NOMO-1 treated with DMSO at 0.1 percent for 48 hours (cell line): ENCODE results near the gene EML5.

Source experiments
- DNase-seq: peaks from one replicate; lab custom pipeline; 2025; ENCODE audit not compliant: unreplicated experiment; lab: John Stamatoyannopoulos, UW

The EML5 gene

GRCh38 chr14:88727057-88727456 is 65.7 kb downstream of the EML5 start:
- DNase-seq = no peak

DNA sequence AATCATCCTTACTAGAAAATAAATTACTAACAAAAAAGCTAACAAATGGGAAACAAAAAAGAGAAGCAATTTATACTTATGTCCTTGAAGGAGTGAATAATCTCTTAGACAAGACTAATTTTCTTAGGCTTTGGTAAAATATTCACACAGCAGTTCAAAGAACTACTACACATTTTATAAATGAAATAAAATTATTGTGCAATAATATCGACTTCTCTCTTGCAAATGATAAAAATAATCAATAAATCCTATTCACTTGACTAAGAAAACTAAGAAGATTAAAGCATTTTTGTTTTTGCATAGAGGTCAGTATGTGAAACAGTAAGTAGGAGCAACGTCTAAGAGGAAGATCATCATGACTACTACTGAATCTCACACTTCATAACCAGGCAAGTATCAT is 82.0 kb downstream of the EML5 start:
- DNase-seq = no peak

- no peak for DNase-seq
Observed at GRCh38 chr14:88707088-88707487, 85.7 kb downstream of the EML5 start.

DNA sequence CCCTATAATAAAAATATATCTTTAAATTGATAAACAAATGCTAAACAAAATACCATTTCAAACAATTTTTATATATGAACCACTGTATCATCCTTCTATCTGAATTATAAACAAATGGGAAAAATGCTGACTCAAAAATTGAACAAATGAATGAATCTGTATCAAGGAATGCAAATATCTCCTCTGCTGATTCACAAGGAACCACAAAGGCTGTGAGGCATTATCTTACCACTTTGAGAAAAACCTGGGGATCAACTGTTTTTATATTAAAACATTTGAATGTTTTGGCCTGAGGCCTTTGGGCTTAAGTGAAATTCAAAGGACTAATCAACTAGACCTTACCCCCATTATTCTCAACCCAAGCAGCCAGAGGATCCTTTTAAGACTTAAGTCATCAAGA is 86.3 kb downstream of the EML5 start:
- no peak for DNase-seq

- no peak for DNase-seq
Observed at GRCh38 chr14:88698651-88699050, 94.1 kb downstream of the EML5 start.

DNA sequence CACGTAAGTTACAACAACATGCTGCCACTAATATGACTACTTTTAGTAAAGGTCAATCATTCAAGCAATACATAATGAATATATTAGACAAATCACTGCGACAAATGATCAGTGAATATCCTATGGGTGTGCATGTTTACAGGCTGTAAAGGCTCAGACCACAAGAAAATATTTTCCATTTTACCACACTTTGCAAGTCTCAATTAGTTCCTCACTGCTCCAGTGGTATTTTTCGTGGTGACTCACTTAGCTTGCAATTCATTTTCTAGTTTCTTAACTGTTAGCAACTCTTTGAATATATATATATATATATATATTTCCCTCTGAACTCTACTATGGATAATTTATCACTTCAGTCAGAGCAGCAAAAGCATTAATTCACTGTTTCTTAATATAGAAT is 96.9 kb downstream of the EML5 start:
- no peak for DNase-seq

GRCh38 chr14:88688386-88688785 is 104.4 kb downstream of the EML5 start:
- DNase-seq = no peak

DNA sequence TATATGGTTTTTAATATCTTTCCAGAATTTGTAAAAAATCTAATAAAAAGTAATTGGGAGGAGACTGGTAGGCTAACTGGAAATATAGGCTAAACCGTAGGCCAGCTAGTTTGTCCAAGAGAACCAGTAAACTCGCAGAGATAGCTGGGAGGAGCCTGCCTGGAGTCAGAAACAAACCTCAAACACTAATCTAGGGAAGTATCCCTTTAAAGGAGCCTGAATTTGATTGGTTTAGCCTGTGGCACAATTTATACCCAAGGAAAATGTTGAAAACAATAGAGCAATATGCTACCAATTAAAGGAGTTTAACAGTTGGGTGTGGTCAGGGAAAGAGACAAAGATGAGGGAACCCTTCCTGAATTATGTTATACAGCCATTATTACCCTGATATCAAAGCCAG is 109.6 kb downstream of the EML5 start:
- no peak for DNase-seq

GRCh38 chr14:88682495-88683114 is 110.1 kb downstream of the EML5 start:
- no peak for DNase-seq

DNA sequence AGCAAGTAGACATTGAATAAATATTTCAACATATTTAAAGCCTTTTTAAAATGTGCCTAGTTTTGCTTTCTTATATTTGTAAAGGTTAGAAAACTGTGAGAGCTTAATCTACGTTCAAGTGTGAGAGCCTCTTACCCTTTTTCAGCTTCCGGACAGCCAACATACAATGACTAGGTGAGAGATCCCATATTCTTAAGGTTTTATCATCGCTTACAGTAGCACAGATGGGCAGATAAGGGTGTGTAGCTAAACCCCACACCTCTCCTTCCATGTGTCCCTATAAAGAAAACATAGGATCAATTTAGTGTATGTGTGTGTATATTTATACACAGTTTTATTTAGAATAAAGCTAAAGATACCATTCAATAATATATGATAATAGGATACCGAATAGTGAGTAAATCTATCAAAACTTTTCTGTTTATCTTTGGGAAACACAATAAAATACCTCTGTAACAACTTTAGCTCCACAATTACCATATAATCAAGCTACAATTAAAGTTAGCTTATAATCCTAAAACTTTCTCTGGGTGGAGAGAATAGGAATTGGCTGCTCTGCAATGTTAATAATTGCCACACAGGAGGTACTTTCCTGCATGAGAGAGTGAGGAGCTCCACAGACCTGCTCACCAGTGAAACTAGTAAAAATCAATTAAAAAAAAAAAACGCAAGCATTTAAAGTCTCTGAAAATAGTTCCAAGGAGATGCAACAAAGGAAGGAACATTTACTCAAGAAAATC is 110.8 kb downstream of the EML5 start:
- no peak for DNase-seq

GRCh38 chr14:88669346-88669745 is 123.4 kb downstream of the EML5 start:
- DNase-seq = no peak

DNA sequence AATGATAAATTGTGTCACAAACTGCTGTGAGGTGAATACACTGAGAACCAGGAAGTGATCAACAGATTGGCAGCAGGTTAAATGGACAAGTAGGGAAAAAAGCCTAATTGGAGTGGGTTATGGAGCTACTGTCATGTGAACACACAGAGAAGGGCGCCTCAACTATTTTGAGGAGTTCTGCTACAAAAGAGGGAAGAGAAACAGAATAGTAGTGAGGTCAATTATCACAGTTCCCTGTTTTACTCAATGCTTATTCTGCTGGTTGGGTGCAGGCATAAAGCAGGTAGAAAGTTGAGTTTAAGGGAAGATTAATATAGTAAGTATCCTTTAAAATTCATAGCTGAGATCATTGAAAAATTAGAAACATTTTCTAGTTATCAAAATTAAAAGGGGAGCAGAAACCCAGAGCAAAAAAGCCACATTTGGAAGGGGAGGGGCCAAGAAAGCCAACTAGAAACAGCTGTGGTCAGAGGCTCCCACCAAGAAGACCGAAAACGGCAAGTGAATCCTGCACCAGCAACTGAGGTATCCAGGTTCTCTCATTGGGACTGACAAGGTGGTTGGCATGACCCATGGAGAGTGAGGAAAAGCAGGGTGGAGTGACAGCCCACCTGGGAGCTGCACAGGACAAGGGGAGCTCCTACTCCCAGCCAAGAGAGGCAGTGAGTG is 124.2 kb downstream of the EML5 start:
- DNase-seq = peak; percentile 75

DNA sequence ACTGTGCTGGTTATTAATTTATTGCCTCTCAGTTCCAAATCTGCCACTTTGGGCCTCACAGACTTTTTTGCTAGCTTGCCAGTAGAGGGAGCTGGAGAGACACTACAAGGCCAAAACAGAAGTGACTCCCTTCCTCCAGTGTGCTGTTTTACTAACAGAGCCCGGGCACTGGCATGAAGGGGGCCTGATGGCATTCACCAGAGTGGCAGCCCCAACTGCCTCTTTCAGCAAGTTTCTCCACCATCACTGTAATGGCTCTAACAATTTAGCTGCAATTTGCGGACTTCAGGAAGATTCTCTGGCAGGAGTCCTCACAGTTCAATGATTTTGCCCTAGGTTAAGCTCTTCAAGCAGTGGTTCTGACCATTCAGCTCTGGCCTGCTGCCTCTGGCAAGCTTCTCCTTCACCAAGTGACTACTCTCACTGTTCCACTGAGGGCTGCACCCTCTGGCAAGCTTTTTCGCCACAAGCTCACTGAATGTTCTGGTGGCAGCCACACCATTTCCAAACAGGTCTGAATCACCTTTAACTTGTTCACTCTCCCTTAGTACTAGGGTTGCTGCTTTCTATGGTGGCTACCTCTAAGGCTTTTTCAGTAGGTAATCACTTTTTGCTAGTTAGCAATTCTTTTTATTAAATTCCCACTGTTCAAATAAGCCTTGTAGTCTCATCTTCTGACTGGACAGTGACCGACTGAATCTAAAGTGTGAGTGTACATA is 125.0 kb downstream of the EML5 start:
- DNase-seq = peak; percentile 87

DNA sequence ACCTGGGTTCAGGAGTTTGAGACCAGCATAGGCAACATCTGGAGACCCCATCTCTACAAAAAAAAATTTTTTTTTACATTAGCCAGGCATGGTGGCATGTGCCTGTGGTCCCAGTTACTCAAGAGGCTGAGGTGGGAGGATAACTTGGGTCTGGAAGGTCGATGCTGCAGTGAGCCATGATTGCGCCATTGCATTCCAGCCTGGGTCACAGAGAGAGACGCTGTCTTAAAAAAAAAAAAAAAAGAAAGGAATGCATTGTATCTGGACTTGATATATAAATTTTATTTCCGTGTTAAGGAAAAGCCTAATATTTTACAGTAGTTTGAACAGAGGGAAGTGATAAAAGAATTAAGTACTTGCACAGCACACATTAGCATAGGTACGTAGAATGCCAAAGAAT is 132.7 kb downstream of the EML5 start:
- DNase-seq = no peak

DNA sequence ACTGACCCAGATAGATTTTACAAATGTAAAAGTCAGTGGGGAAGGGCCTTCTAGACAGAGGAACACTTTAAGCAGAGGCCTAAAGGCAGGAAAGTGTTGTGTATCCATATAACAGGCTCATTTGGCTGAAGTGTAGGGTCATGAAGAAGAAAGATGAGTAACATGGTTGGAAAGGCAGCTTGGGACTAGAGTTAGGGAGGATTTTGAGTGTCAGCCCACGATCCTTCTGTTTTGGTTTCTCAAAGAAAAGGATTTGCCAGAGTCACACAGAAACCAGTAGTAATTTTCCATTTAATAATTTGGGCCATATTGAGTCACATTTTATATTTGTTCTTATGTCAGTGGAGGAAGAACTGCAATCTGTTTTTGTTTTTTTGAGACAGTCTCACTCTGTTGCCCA is 153.5 kb downstream of the EML5 start:
- no peak for DNase-seq

DNA sequence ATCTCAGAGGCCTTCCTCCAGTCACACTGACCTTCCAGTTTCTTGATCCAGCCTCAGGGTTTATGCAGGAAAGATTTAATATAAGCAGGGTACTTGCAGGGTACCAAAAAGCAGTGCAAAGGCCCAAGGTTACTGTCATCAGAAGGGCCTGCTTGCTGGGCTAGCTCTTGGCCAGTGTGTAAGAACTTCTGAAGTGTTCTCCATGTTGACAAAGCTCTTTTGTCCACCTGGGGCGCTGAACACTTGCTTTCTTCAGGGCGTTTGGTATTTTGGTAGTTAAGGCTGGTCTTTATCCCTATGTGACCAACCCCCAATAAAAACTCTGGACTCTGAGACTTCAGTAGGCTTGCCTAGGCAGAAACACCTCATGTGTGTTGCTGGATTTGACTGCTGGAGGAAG is 160.2 kb downstream of the EML5 start:
- no peak for DNase-seq

- DNase-seq = no peak
Observed at GRCh38 chr14:88631091-88631490, 161.7 kb downstream of the EML5 start.

DNA sequence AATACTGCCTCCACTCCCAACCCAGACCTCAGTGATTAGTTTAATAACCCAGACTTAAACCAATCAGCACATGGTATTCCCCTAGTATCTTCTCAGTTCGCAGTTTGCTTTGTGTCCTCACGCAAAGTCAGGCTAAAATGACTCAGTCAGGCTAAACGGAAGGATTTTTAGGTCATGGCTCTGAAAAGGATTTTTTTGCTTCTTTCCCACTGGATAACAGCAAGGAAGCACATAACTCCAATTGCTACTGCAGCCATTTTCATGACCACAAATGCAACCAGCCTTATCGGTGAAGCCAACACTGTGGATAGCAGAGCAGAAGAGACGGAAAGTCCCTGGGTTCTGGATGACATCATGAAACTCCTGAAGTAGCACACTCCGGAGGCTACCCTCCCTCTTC is 162.2 kb downstream of the EML5 start:
- no peak for DNase-seq

- DNase-seq = no peak
Observed at GRCh38 chr14:88628462-88628861, 164.3 kb downstream of the EML5 start.

GRCh38 chr14:88628033-88628432 is 164.7 kb downstream of the EML5 start:
- DNase-seq = no peak

- DNase-seq = no peak
Observed at GRCh38 chr14:88625671-88626070, 167.1 kb downstream of the EML5 start.

- DNase-seq = no peak
Observed at GRCh38 chr14:88621100-88621499, 171.7 kb downstream of the EML5 start.
